ENCODE results near the gene PXYLP1.

DNA sequence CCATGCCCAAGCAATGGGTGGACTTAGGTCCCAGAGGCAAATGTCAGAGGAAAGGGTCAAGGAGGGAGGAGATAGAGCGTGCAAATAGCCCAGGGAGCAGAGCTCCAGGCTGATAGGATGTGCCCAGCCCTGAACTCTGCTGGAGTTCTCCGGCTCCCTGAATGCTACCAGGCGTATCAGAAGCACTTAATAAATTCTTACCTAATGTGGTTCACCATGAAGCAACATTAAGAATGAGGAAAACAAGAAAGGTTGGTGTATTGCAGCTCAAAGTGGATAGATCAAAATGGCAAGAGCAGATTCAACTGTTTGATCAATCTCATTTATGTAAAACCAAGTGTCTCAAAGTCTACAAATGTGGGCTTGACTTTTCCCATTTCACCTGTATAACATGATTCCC lies 38.3 kb downstream of the PXYLP1 start:
- TF ChIP-seq EZH2 (IDR thresholded peaks at IDR 0.05; ENCODE audit: low read depth) (no peak), CTCF (conservative IDR thresholded peaks at IDR 0.05) (no peak)
